ENCODE data around the gene SAMD4A.

Gene SAMD4A

GRCh38 chr14:54675236-54676128, 108.6 kb downstream of the SAMD4A start:
- Mint-ChIP-seq H3K4me1 (peaks cover 3% of the 10 kb centered on the region), H3K9me3 (no peaks in the 10 kb centered on the region), H3K4me3 (no peak overlapping the region), H3K27ac (no peak overlapping the region), H3K27me3 (no peaks in the 10 kb centered on the region), H3K36me3 (peaks cover 3% of the 10 kb centered on the region)
- DNase-seq (ENCODE audit: low spot score in 2 of 2): no peak
- ATAC-seq (ENCODE audit: low read depth): no peak

GRCh38 chr14:54676812-54677708, 110.1 kb downstream of the SAMD4A start:
- Mint-ChIP-seq H3K27ac (no peak overlapping the region), H3K36me3 (peaks cover 3% of the 10 kb centered on the region), H3K4me3 (no peak overlapping the region), H3K27me3 (no peaks in the 10 kb centered on the region), H3K4me1 (no peaks in the 10 kb centered on the region), H3K9me3 (no peaks in the 10 kb centered on the region)
- DNase-seq (ENCODE audit: low spot score in 2 of 2) (no peak), ATAC-seq (ENCODE audit: low read depth) (no peak)

- Mint-ChIP-seq H3K36me3 (peaks cover 3% of the 10 kb centered on the region), H3K9me3 (no peaks in the 10 kb centered on the region), H3K4me3 (no peak overlapping the region), H3K4me1 (peaks cover 14% of the 10 kb centered on the region), H3K27me3 (no peaks in the 10 kb centered on the region), H3K27ac (peak overlapping the region; percentile 11)
- ATAC-seq (ENCODE audit: low read depth): no peak
- DNase-seq (ENCODE audit: low spot score in 2 of 2): no peak
Observed at GRCh38 chr14:54680651-54681050, 113.7 kb downstream of the SAMD4A start.

- Mint-ChIP-seq H3K9me3 (no peaks in the 10 kb centered on the region), H3K27me3 (no peaks in the 10 kb centered on the region), H3K36me3 (peaks cover 3% of the 10 kb centered on the region), H3K27ac (no peak overlapping the region), H3K4me1 (peaks cover 15% of the 10 kb centered on the region), H3K4me3 (no peak overlapping the region)
- DNase-seq (ENCODE audit: low spot score in 2 of 2) (no peak), ATAC-seq (ENCODE audit: low read depth) (no peak)
Observed at GRCh38 chr14:54681811-54682261, 114.9 kb downstream of the SAMD4A start.

- H3K27me3 Mint-ChIP-seq: no peaks in the 10 kb centered on the region
- peaks cover 18% of the 10 kb centered on the region for H3K4me1 Mint-ChIP-seq
- H3K4me3 Mint-ChIP-seq: no peak overlapping the region
- peaks cover 3% of the 10 kb centered on the region for H3K36me3 Mint-ChIP-seq
- no peaks in the 10 kb centered on the region for H3K9me3 Mint-ChIP-seq
- no peak for DNase-seq (ENCODE audit: low spot score in 2 of 2)
- H3K27ac Mint-ChIP-seq: peak overlapping the region; percentile 67
- no peak for ATAC-seq (ENCODE audit: low read depth)
Observed at GRCh38 chr14:54682578-54682977, 115.7 kb downstream of the SAMD4A start.

- H3K27ac Mint-ChIP-seq: peak overlapping the region; percentile 67
- no peak overlapping the region for H3K4me3 Mint-ChIP-seq
- peaks cover 18% of the 10 kb centered on the region for H3K4me1 Mint-ChIP-seq
- no peaks in the 10 kb centered on the region for H3K27me3 Mint-ChIP-seq
- H3K9me3 Mint-ChIP-seq: no peaks in the 10 kb centered on the region
- ATAC-seq (ENCODE audit: low read depth) (peak; percentile 96), DNase-seq (ENCODE audit: low spot score in 2 of 2) (peak in 1 of 2 donors; percentile 14)
- no peaks in the 10 kb centered on the region for H3K36me3 Mint-ChIP-seq
Observed at GRCh38 chr14:54683882-54684794, 117.2 kb downstream of the SAMD4A start.

GRCh38 chr14:54685286-54685845, 118.4 kb downstream of the SAMD4A start:
- H3K4me3 Mint-ChIP-seq: no peak overlapping the region
- no peak overlapping the region for H3K27ac Mint-ChIP-seq
- no peaks in the 10 kb centered on the region for H3K36me3 Mint-ChIP-seq
- no peak for ATAC-seq (ENCODE audit: low read depth)
- peaks cover 22% of the 10 kb centered on the region for H3K4me1 Mint-ChIP-seq
- no peaks in the 10 kb centered on the region for H3K9me3 Mint-ChIP-seq
- no peaks in the 10 kb centered on the region for H3K27me3 Mint-ChIP-seq
- no peak for DNase-seq (ENCODE audit: low spot score in 2 of 2)

GRCh38 chr14:54686219-54686870, 119.4 kb downstream of the SAMD4A start:
- H3K36me3 Mint-ChIP-seq: no peaks in the 10 kb centered on the region
- no peak for ATAC-seq (ENCODE audit: low read depth)
- no peak overlapping the region for H3K4me3 Mint-ChIP-seq
- no peak for DNase-seq (ENCODE audit: low spot score in 2 of 2)
- peak overlapping the region; percentile 29 for H3K27ac Mint-ChIP-seq
- no peaks in the 10 kb centered on the region for H3K27me3 Mint-ChIP-seq
- no peaks in the 10 kb centered on the region for H3K9me3 Mint-ChIP-seq
- peaks cover 27% of the 10 kb centered on the region for H3K4me1 Mint-ChIP-seq

GRCh38 chr14:54686871-54687749, 120.2 kb downstream of the SAMD4A start:
- H3K4me1 Mint-ChIP-seq: peaks cover 27% of the 10 kb centered on the region
- DNase-seq (ENCODE audit: low spot score in 2 of 2) (no peak), ATAC-seq (ENCODE audit: low read depth) (no peak)
- H3K27me3 Mint-ChIP-seq: no peaks in the 10 kb centered on the region
- peak overlapping the region; percentile 29 for H3K27ac Mint-ChIP-seq
- H3K36me3 Mint-ChIP-seq: no peaks in the 10 kb centered on the region
- no peaks in the 10 kb centered on the region for H3K9me3 Mint-ChIP-seq
- no peak overlapping the region for H3K4me3 Mint-ChIP-seq

GRCh38 chr14:54687750-54688119, 120.8 kb downstream of the SAMD4A start:
- no peak for DNase-seq (ENCODE audit: low spot score in 2 of 2)
- no peaks in the 10 kb centered on the region for H3K36me3 Mint-ChIP-seq
- H3K27ac Mint-ChIP-seq: no peak overlapping the region
- peaks cover 24% of the 10 kb centered on the region for H3K4me1 Mint-ChIP-seq
- ATAC-seq (ENCODE audit: low read depth): no peak
- H3K27me3 Mint-ChIP-seq: no peaks in the 10 kb centered on the region
- no peak overlapping the region for H3K4me3 Mint-ChIP-seq
- H3K9me3 Mint-ChIP-seq: no peaks in the 10 kb centered on the region

GRCh38 chr14:54688229-54688628, 121.3 kb downstream of the SAMD4A start:
- no peak overlapping the region for H3K27ac Mint-ChIP-seq
- H3K9me3 Mint-ChIP-seq: no peaks in the 10 kb centered on the region
- ATAC-seq (ENCODE audit: low read depth): no peak
- no peak overlapping the region for H3K4me3 Mint-ChIP-seq
- no peaks in the 10 kb centered on the region for H3K27me3 Mint-ChIP-seq
- peaks cover 24% of the 10 kb centered on the region for H3K4me1 Mint-ChIP-seq
- no peaks in the 10 kb centered on the region for H3K36me3 Mint-ChIP-seq
- no peak for DNase-seq (ENCODE audit: low spot score in 2 of 2)

- Mint-ChIP-seq H3K27ac (no peak overlapping the region), H3K4me3 (no peak overlapping the region), H3K27me3 (no peaks in the 10 kb centered on the region), H3K36me3 (peaks cover 7% of the 10 kb centered on the region), H3K4me1 (peaks cover 25% of the 10 kb centered on the region), H3K9me3 (no peaks in the 10 kb centered on the region)
- ATAC-seq (ENCODE audit: low read depth) (no peak), DNase-seq (ENCODE audit: low spot score in 2 of 2) (no peak)
Observed at GRCh38 chr14:54689928-54690327, 123.0 kb downstream of the SAMD4A start.

Measured in memory B cell (primary cell).